ENCODE measurements around the gene MACROH2A1. TPM values are rescaled to one million over a fixed set of nuclear protein-coding genes. Genes with fewer than 3 reads are reported as not detected.

The MACROH2A1 gene
- total RNA-seq, 1 donor from 2014 or later: 103 TPM

GRCh38 chr5:135391869-135392255 is 7.2 kb downstream of the MACROH2A1 start:
- intact Hi-C loops (cut with micrococcal nuclease): no loop called here
- no peak for DNase-seq

GRCh38 chr5:135391116-135391868 is 7.7 kb downstream of the MACROH2A1 start:
- intact Hi-C loops (cut with micrococcal nuclease): no loop called here
- Histone ChIP-seq H3K9me3 (replicated peaks) (no peaks in the 10 kb centered on the region), H3K4me3 (no peak overlapping the region), H3K27ac (replicated peaks) (peak overlapping the region; percentile 65), H3K27me3 (ENCODE audit: low read depth) (no peaks in the 10 kb centered on the region), H3K36me3 (peaks cover 18% of the 10 kb centered on the region), H3K4me1 (peaks cover 100% of the 10 kb centered on the region)
- no peak for DNase-seq
- no peak for TF ChIP-seq CTCF (IDR thresholded peaks at IDR 0.05; ENCODE audit: borderline replicate concordance)

More at GRCh38 chr5:135391869-135392255, 7.2 kb downstream of the MACROH2A1 start:
- TF ChIP-seq CTCF (IDR thresholded peaks at IDR 0.05; ENCODE audit: borderline replicate concordance): no peak
- no peaks in the 10 kb centered on the region for H3K27me3 ChIP-seq (ENCODE audit: low read depth)
- no peak overlapping the region for H3K4me3 ChIP-seq
- peak overlapping the region; percentile 65 for H3K27ac ChIP-seq (replicated peaks)
- H3K4me1 ChIP-seq: peaks cover 100% of the 10 kb centered on the region
- peaks cover 13% of the 10 kb centered on the region for H3K36me3 ChIP-seq
- no peaks in the 10 kb centered on the region for H3K9me3 ChIP-seq (replicated peaks)

GRCh38 chr5:135388860-135389435 is 10.1 kb downstream of the MACROH2A1 start:
- DNase-seq: no peak
- no peaks in the 10 kb centered on the region for H3K27me3 ChIP-seq (ENCODE audit: low read depth)
- no peak for TF ChIP-seq CTCF (IDR thresholded peaks at IDR 0.05; ENCODE audit: borderline replicate concordance)
- intact Hi-C loops (cut with micrococcal nuclease): no loop called here
- peaks cover 100% of the 10 kb centered on the region for H3K4me1 ChIP-seq
- no peaks in the 10 kb centered on the region for H3K9me3 ChIP-seq (replicated peaks)
- H3K4me3 ChIP-seq: no peak overlapping the region
- H3K36me3 ChIP-seq: peaks cover 34% of the 10 kb centered on the region
- H3K27ac ChIP-seq (replicated peaks): no peak overlapping the region

- Histone ChIP-seq H3K9me3 (replicated peaks) (no peaks in the 10 kb centered on the region), H3K36me3 (peaks cover 40% of the 10 kb centered on the region), H3K27ac (replicated peaks) (peak overlapping the region; percentile 83), H3K4me3 (no peak overlapping the region), H3K27me3 (ENCODE audit: low read depth) (no peaks in the 10 kb centered on the region), H3K4me1 (peaks cover 99% of the 10 kb centered on the region)
- DNase-seq: no peak
- TF ChIP-seq CTCF (IDR thresholded peaks at IDR 0.05; ENCODE audit: borderline replicate concordance): no peak
- intact Hi-C loops (cut with micrococcal nuclease): no loop called here
Measured at GRCh38 chr5:135387629-135387960, 11.4 kb downstream of the MACROH2A1 start.

- intact Hi-C loops (cut with micrococcal nuclease): no loop called here
- H3K4me1 ChIP-seq: peaks cover 99% of the 10 kb centered on the region
- DNase-seq: no peak
- H3K27me3 ChIP-seq (ENCODE audit: low read depth): no peaks in the 10 kb centered on the region
- no peaks in the 10 kb centered on the region for H3K9me3 ChIP-seq (replicated peaks)
- peak overlapping the region; percentile 83 for H3K27ac ChIP-seq (replicated peaks)
- no peak for TF ChIP-seq CTCF (IDR thresholded peaks at IDR 0.05; ENCODE audit: borderline replicate concordance)
- H3K36me3 ChIP-seq: peaks cover 40% of the 10 kb centered on the region
- peak overlapping the region; percentile 17 for H3K4me3 ChIP-seq
Measured at GRCh38 chr5:135386886-135387628, 12.0 kb downstream of the MACROH2A1 start.

Measured in left ventricle myocardium inferior (tissue), 1 donor.